RKO (cell line): ENCODE results near the gene AHCYL2.
"Not testable (repeated sequence)": the region's sequence is repeated elsewhere in the genome, so short reads cannot be mapped to it uniquely, and the experiment has no call there.

ENCODE experiments used
- DNase-seq: peaks from one replicate; pipeline ENCODE4 v3.0.0-alpha.2; 2016; ENCODE audit warnings: low spot score

Gene AHCYL2

DNA sequence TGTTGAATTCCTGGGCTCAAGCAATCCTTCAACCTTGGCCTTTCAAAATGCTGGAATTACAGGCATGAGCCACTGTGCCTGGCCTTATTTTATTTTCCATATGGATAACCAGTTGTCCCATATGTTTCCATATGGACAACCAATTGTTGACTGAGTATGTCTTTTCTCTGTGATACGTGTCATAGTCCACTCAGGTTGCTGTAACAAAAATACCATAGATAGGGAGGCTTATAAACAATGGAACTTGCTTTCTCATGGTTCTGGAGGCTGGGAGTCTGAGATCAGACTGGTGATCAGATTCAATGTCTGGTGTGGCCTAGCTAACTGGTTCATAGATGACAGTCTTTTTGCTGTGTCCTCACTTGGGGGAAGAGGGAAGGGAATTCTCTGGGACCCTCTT is 19.4 kb downstream of the AHCYL2 start:
- no peak for DNase-seq

DNA sequence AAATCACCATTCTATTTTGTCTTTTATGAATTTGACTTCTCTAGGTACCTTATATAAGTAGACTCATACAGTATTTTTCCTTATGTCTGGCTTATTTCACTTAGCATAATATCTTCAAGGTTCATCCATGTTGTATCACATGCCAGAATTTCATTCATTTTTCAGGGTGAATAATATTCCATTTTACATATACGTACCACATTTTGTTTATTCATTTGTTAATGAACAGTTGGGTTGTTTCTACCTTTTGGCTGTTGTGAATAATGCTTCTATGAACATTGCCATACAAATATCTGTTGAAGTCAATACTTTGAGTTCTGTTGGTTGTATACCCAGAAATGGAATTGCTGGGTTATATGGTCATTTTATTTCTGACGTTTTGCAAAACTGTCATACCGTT is 20.7 kb downstream of the AHCYL2 start:
- no peak for DNase-seq

DNA sequence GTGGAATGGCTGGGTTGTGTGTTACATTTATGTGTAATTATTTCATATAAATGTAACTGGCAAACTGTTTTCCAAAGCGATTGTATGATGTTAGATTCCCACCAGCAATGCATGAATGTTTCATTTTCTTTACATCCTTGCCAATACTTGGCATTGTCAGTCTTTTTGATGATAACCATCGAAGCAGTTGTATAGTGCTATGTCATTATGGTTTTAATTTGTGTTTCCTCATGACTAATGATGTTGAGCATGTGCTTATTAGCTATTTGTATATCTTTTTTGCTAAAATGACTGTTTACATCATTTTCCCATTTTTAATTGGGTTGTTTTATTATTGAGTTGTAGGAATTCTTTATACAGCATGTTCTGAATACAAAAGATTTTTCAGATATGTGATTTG is 22.3 kb downstream of the AHCYL2 start:
- DNase-seq, result no peak

DNA sequence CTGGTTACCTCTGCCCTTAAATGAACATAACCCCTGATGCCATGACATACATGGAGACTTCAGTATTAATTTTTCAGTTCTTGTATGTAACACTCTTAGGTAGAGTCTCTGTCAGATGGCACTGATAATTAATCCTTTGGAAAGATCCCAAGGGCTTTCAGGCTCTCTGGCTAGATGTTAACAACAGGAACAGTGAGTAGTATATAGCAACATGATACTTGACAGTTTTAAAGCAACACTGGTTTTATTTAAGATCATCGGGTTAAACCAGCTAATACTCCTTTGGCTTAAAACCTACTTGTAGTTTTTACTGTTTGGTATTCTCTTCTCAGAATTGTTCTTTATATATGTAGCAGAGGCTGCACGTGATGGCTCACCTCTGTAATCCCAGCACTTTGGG is 27.3 kb downstream of the AHCYL2 start:
- no peak for DNase-seq

DNA sequence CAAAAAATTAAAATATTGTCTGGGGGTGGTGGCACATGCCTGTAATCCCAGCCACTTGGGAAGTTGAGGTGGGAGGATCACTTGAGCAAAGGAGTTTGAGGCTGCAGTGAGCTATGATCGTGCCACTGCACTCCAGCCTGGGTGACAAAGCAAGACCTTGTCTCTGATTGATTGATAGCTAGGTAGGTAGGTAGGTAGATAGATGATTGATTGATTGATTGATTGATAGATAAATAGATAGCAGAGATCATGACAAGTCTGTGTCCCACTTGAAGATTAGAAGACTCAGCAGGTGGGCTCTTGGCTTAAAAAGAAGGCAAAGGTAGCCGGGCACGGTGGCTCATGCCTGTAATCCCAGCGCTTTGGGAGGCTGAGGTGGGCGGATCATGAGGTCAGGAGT is 27.8 kb downstream of the AHCYL2 start:
- not testable (repeated sequence) for DNase-seq

DNA sequence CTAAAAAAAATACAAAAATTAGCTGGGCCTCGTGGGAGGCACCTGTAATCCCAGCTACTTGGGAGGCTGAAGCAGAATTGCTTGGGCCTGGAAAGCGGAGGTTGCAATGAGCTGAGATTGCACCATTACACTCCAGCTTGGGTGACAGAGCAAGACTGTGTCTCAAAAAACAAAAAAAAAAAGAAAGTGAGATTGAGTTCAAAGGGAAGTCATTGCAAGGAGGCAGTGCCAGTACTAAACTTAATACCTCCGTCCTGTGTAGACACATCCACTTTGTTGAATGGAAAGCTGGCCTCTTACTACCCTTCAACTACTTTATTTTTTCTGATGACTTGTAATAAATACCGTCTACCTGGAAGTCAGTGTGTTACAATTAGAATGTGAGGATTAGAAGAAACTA is 31.0 kb downstream of the AHCYL2 start:
- no peak for DNase-seq

DNA sequence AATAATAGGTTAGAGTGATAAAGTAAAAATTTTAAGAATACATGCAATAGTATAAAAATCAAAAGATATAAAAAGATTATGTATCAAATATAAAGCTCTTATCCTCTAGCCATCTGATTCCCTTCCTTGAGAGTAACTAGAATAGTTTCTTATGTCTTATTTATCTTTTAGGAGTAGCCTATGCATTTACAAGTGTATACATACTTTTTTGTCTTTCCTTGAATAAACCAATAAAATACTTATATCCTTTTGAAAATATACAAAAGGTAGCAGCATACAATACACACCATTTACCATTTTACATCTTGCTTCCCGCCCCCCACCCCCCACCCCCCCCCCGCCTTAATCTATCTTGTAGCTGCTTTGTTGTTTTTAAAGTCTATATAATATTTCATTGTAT is 31.4 kb downstream of the AHCYL2 start:
- DNase-seq, result no peak

DNA sequence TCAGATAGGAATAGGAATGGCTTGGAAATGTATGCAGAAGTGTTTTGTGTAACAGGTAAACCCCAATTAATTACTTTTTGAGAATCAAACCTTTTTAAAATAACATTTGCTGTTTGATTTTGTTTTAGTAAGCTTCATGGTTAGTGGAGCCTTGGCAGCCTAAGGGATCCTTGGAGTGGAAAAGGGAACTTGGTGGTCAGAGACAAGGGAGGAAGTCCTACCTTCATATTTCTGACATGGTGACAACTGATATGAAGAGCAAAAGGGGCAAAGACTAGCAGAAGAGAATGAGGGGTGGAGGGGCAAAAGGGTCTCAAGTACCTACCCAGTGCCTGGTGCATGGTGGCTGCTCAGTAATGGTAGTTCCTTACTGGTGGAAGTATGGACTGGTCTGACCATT is 32.3 kb downstream of the AHCYL2 start:
- no peak for DNase-seq

DNA sequence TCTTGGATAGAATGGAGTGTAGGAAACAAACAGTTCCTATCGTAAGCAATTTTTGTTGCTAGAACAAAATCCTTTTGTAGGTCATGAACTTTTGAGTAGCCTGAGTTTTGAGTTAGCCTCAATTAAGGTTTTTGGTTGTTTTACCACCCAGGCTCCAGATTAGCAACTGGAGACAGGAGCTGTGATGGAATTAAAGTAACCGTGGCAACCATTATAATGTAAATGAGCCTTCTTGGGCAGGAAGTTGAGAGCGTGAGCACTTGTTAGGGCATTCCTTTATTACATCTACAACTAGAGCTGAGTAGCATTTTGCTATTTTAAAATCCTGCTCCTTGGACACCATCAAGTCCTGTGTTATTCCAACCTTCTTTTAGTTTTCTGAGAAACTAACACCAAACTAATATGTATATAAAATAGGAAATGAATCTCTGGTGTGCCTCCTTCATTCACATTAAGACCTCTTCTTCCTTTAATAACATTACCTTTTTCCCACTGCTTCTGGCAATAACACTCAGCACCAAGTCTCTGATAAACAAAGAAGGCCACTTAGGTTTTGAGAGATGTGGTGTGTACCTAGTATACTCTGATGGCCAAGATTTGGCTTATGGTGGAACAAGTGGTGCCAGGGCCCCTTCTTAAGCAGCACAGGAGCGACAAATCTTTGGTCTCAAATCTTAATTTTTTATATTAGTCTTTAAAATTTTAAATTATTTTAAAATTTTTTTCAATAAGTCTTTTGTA is 34.0 kb downstream of the AHCYL2 start:
- no peak for DNase-seq

DNA sequence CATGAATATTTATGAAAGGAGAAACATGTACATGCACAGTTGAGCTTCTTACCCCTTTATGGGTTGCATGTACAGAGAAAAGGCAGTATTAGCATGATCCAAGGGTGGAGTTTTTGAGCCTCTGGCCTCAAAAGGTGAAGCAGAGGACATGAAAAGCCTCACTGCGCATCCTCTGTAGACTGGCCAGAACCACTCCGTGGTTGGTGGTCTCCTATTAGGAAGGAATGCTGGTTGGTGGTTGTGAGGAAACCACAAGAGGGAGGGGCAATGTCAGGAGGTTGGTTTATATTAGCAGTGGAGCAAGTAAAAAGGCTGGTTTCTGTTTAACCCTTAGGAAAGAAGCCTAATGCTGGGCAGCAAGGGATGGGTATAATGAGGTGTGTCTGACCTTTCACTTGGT is 37.5 kb downstream of the AHCYL2 start:
- no peak for DNase-seq

DNA sequence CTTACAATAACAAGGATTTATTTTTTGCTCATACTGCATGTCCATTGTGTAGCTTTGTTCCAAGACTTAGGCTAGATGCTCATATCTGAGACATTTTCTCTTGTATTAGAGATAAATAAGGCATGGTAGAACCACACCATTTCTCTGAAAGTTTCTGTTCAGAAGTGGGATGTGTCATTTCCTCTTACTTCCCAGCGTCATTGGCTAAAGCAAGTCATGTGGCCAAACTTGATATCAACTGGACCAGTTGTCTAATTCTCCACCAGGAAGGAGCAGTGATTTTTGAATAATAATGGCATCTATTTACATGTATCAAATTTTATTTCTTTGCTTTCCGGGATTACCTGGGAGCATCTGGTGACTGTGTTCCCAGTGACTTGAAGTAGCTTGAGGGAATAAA is 38.3 kb downstream of the AHCYL2 start:
- peak; percentile 21 for DNase-seq

DNA sequence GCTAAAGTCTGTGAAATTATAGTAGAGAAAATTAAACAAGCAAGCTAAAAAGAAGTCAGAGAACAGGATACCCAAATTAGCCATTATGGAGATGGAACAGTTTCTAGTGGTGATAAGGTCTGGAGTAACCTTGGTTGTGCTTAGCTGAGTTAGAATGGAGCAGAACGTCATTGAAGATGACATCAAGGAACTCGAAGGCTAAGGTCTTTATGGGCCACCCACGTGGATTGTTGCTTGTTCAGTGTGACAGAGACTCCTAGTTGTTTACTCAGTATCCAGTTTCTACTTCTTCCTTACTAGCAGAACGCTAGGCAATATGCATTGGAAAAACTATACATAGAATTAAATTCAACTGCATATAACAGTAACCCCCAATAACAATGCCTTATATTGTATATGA is 39.7 kb downstream of the AHCYL2 start:
- DNase-seq, result no peak

DNA sequence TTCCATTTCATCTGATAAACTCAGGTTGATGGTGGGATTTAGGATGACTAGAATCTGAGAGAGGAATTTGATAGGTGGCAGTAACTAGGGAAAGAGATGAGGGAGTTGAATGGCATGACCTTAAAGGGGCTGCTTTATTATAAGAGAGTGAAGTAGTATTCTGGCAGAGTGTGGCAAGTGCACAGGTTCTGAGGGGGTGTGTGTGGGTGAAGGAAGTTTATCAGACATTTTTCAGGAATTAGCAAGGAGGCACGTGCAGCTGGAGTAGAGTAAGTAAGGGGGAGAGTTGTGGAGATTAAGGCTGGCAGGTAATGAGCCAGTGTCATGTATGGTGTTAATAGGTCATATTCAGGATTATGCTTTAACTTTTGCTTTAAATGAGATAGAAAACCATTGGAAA is 40.5 kb downstream of the AHCYL2 start:
- no peak for DNase-seq

DNA sequence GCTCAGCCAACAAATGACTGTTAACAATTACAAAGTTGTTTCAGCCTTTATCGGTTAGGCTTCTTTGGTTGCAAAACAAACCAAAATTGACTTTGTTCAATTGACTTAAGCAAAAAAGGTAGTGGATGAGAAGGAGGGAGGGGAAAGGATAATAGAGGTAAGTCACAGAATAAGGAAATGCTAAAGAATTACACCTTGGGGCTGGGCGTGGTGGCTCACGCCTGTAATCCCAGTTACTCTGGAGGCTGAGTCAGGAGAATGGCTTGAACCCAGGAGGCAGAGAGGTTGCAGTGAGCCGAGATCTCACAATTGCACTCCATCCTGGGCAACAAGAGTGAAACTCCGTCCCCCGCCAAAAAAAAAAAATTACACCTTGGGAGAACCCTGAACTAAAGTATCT is 41.4 kb downstream of the AHCYL2 start:
- no peak for DNase-seq

DNA sequence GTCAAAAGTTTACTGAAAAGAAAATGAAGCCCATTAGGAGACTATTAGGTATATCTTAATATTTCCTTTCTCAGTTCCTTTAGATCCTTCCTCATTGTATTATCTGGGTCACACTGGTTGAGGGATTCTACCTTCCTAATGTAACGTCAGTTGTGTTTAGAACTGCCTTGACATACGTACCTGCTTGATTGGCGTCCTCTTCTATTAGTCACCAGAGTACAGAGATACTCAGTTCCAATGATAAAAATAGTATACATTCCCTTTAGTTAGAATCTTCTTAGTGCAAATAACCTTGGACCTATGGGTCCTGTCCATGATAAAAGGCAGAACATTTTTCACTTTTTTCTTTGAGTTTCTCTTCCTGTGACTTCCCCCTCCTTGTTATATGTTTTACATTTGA is 45.2 kb downstream of the AHCYL2 start:
- DNase-seq, result no peak

DNA sequence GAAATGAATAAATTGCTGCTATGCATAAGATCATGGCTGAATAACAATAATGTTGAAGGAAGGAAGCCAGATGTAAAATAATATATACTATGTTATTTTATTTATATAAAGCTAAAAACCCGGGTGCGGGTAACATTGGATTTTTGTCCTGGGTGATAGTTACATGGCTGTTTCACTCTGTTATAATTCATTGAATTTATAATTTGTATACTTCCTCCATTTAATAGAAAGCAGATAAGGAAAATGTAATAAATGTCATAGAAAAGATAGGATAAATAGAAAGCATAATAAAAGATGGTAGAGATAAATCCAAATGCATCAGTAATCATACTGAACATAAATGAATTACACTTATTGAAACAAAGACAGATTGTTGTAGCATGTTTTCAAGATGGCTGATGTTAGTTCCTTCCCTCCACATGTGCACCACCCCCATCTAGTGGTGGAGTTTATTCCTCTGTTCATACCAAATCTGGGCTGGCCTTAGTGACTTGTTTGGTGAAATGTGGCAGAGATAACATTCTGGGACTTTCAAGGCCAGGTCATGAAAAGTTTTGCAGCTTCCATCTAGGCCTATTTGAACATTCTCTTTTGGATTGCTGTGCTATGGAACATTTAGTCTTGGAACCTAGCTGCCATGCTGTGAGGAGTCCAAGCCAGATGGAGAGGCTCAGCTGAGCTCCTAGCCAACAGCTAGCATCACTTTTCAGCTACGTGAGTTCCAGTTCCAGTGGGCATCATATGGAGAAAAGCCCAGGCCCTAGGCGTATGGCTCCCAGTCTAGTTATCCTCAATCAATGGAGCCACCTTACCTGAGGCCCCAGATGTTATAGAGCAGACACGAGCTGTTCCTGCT is 46.9 kb downstream of the AHCYL2 start:
- DNase-seq, result peak; percentile 73

DNA sequence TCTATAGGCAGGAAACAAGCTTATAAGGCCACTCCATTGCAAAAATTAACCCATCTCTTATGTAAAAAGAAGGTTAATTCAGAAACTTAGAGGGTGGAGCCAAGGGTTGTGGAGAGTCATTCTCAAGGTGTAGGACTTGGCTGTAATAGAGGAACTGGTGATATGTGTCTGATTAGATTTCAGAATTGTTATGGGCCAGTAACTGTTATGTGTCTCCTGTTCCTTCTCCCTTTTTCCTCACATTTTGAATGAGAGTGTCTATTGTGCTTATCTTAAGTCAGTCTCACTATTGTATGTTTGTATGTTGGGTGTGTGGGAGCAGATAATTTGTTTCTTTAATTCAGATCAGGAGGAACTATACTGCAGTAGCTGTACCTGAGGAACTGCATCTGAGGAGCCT is 49.1 kb downstream of the AHCYL2 start:
- no peak for DNase-seq

DNA sequence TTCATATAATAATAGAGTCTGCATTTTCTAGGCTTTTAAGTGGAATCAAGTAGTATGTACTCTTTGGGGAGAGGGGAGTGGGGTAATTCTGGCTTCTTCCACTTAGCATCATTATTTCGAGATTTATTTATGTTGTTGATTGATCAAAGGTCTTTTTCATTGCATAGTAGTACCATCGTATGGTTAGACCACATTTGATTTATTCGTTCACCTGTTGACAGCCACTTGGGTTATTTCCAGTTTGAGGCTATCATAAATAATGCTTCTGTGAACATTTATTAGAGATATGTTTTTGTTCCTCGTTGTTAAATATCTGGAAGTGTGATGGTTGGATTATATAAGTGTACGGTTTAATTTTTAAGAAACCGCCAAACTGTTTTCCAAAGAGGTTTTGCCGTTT is 52.8 kb downstream of the AHCYL2 start:
- no peak for DNase-seq

DNA sequence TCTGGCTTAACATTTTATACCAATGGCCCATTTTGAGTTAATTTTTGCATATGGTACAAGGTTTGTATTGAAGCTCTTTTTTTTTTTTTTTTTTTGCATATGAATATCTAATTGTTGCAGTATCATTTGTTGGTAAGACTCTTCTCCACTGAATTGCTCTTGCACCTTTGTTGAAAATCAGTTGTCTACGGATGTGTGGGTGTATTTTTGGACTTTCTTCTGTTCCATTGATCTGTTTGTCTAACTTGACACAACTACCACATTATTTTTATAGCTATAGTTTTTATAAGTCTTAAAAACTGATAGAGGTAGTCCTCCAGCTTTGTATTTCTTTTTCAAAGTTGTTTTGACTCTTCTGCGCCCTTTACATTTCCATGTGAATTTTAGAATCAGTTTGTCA is 53.9 kb downstream of the AHCYL2 start:
- no peak for DNase-seq

DNA sequence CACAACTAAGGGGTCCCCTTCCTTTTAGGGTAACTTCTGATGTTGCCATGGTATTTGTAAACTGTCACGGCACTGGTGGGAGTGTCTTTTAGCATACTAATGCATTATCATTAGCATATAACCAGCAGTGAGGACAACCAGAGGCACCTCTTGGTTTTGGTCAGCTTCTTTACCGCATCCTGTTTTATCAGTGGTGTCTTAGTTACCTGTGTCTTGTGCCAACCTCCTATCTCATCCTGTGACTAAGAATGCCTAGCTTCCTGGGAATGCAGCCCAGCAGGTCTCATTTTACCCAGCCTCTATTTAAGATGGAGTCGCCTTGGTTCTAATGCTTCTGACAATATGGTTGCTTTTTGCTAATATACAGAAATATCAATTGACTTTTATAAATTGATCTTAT is 54.9 kb downstream of the AHCYL2 start:
- no peak for DNase-seq

DNA sequence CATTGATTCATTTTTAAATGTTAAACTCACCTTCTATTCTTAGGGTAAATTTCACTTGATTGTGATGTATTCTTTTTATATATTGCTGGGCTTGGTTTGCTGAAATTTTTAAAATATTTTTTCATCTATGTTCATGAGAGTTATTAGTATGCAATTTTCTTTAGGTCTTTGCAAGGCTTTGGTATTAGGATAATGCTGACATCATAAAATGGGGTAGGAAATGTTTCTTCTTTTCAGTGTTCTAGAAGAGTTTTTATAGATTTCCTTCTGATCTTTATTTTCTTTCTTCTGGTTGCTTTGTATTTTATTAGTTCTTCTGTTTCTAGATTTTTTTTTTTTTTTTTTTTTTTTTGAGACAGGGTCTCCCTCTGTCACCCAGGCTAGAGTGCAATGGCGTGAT is 56.3 kb downstream of the AHCYL2 start:
- no peak for DNase-seq

DNA sequence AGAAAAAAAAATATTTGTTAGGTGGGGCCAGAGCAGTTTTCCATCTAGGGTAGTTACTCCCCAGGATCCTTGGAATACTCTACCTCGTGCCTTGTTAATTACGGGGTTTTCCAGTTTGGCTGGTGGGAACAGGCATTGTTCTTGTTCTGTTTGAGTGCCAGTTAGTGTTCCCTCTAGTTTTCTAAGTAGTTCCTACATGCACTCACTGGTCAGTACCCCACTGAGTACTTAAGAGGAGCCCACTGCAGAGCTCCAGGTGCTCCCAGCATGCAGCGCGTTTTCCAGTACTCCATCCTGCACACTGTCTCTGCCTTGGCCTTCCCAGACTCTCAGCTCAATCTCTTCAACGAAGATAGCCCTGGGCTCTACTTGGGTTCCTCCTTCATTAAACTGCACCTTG is 58.0 kb downstream of the AHCYL2 start:
- no peak for DNase-seq

DNA sequence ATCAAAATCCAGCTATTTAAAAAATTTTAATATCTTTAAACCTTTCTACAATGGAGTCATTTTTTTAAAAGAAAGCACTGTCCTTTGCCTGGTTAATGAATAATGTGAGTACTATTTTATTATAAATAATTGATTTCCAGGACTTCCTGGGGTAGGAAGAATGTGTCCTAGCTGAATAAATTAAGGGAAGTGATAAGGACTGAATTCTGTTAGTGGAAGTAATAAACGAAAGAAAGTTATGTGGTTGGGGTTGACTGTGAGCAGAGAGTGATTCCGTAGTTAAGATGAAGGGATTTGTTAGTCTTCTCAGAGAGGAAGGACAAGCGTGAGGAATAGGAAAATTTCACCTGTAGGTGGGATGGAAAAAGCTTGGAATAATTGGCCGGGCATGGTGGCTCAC is 59.1 kb downstream of the AHCYL2 start:
- DNase-seq, result no peak

DNA sequence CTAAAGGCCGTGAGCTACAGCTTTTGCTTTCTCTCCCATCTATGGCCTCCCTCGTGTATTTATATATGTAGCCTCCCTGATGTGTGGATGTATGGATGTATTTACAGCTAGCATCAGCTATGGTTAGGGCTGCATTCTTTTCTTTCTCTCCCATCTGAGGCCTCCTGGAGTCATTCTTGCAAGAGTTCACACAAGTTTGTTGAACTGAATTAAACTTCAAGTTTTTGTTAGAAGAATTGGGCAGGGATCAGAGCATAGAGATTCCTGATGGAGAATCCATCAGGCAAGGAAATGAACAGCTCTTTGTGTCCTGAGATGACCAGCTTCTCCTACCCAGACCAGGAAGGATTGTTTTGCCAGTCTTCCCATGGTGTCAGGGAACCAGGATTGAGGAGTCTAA is 60.3 kb downstream of the AHCYL2 start:
- no peak for DNase-seq
